ENCODE data around the gene TMEM95.

The TMEM95 gene, protein sequence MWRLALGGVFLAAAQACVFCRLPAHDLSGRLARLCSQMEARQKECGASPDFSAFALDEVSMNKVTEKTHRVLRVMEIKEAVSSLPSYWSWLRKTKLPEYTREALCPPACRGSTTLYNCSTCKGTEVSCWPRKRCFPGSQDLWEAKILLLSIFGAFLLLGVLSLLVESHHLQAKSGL

DNA sequence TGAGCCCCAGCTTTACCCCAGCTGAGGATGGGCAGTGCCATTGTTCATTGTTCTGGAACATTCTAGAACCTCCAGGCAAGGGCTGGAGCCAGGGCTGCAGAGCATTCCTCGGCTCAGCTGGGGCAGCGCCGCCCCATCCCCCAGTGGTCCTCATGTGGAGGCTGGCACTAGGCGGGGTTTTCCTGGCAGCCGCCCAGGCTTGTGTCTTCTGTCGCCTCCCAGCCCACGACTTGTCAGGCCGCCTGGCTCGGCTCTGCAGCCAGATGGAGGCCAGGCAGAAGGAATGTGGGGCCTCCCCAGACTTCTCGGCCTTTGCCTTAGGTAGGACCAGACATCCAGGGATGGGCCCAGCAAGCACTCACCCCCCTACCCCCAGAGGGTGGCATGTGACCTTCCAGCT is at the start of gene TMEM95:
Gene TMEM95 (plus strand): TSS at position 104 of the 400 bp plus-strand sequence. CDS start 49 bp downstream, at position 153.
- ChIA-PET POLR2A (interaction anchor here (1.0 to 1.3 kb wide), 2 partner anchors 130 kb away, joined by 3 to 4 read pairs; partner anchors contain the start of gene POLR2A), CTCF (interaction anchor here (0.8 to 4.8 kb wide), 36 partner anchors 9 to 333 kb away, joined by 3 to 55 read pairs (median 5); partner anchors contain the start of genes ACAP1, NEURL4, PLSCR3 and SENP3)
- TF ChIP-seq, protein P1, sequence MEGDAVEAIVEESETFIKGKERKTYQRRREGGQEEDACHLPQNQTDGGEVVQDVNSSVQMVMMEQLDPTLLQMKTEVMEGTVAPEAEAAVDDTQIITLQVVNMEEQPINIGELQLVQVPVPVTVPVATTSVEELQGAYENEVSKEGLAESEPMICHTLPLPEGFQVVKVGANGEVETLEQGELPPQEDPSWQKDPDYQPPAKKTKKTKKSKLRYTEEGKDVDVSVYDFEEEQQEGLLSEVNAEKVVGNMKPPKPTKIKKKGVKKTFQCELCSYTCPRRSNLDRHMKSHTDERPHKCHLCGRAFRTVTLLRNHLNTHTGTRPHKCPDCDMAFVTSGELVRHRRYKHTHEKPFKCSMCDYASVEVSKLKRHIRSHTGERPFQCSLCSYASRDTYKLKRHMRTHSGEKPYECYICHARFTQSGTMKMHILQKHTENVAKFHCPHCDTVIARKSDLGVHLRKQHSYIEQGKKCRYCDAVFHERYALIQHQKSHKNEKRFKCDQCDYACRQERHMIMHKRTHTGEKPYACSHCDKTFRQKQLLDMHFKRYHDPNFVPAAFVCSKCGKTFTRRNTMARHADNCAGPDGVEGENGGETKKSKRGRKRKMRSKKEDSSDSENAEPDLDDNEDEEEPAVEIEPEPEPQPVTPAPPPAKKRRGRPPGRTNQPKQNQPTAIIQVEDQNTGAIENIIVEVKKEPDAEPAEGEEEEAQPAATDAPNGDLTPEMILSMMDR (IDR thresholded peaks at IDR 0.05; ENCODE audit: control extremely low read depth, extremely low read depth, low read depth, missing control alignments) = no peak
- no peak for DNase-seq (ENCODE audit: extremely low spot score)

DNA sequence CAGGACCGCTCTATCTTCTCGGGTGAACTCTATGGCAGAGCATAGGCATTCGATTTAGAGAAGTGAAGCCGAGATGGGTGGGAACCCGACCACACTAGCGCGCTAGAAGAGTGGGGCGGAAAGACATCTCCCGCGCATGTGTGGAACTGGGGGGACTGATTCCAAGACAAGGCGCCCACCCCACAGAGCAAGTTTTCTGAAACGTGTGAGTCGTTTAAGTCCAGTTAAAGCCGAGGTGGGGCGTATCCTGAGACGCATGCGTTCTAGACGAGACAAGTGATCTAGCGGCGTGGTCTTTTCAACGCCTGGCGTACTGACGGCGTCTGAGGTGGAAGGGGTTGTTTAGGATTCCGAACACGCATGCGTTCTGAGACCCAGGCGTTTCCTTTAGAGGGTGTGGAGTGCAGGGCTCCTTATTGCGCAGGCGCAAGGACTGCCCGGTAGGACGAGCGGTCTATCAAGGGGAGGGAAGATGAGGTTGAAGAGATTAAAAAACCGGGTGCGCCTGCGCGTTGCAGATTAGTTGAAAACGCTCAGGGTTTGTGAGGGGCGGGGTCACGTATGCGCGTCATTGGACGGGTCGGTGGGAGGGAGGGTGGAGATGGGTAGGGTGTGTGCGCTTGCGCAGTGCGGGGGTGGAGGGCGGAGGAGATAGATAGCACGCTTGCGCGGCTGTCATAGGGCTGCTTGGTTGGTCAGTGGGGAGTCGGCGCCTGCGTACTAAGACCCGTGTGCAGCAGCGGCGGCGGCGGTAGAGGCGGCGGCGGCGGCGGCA is 47.9 kb upstream of the TMEM95 start, which contains the start of gene EIF5A:
Gene EIF5A (plus strand): TSS at position 718 of the 775 bp plus-strand sequence. CDS start 2,008 bp downstream, outside the sequence.
- peak; percentile 97 for DNase-seq (ENCODE audit: extremely low spot score)
- TF ChIP-seq, protein P1 (IDR thresholded peaks at IDR 0.05; ENCODE audit: control extremely low read depth, extremely low read depth, low read depth, missing control alignments) = no peak
- POLR2A ChIA-PET = no interaction called here
- CTCF ChIA-PET = no interaction called here

- no peak for DNase-seq (ENCODE audit: extremely low spot score)
- TF ChIP-seq, protein P1 (IDR thresholded peaks at IDR 0.05; ENCODE audit: control extremely low read depth, extremely low read depth, low read depth, missing control alignments) = no peak
Measured at GRCh38 chr17:7307686-7308624, 47.0 kb upstream of the TMEM95 start.

GRCh38 chr17:7308625-7309433 is 46.1 kb upstream of the TMEM95 start:
- POLR2A ChIA-PET = no interaction called here
- TF ChIP-seq, protein P1 (IDR thresholded peaks at IDR 0.05; ENCODE audit: control extremely low read depth, extremely low read depth, low read depth, missing control alignments) = no peak
- peak; percentile 75 for DNase-seq (ENCODE audit: extremely low spot score)
- CTCF ChIA-PET = interaction anchor here (0.7 to 1.6 kb wide), 5 partner anchors 12 to 252 kb away, joined by 3 to 4 read pairs (median 3); partner anchors contain the start of gene SLC2A4

More at GRCh38 chr17:7307686-7308624, 47.0 kb upstream of the TMEM95 start:
- POLR2A ChIA-PET = no interaction called here
- CTCF ChIA-PET = interaction anchor here (1.2 kb wide), 1 partner anchor 12 kb away, joined by 4 read pairs; no protein-coding TSS in a partner anchor

GRCh38 chr17:7309628-7310027 is 45.3 kb upstream of the TMEM95 start:
- ChIA-PET CTCF (interaction anchor here (0.8 to 2.0 kb wide), 8 partner anchors 13 to 251 kb away, joined by 3 to 5 read pairs (median 4); partner anchors contain the start of gene SLC2A4), POLR2A (interaction anchor here (0.8 kb wide), 1 partner anchor 266 kb away, joined by 3 read pairs; no protein-coding TSS in a partner anchor)
- TF ChIP-seq, protein P1 (IDR thresholded peaks at IDR 0.05; ENCODE audit: control extremely low read depth, extremely low read depth, low read depth, missing control alignments) = no peak
- no peak for DNase-seq (ENCODE audit: extremely low spot score)

Data from GM10248 (cell line).